Astrocyte (in vitro differentiated cells and primary cell): ENCODE results near the gene PDS5B. TPM values are rescaled to one million over a fixed set of nuclear protein-coding genes. Genes with fewer than 3 reads are reported as not detected.

Experiments used
- DNase-seq: peaks from one replicate; pipeline ENCODE4 v3.0.0-alpha.2; 2010; ENCODE audit warnings: low read depth
- FAIRE-seq: peaks from 2 replicates; lab custom pipeline; 2011; peaks lifted over from hg19 to GRCh38; lab: Jason Lieb, UNC
- H2AFZ ChIP-seq: 2 replicates; pipeline ENCODE4 v1.6.0; 2012; ENCODE audit warnings: low read depth, low read length, inconsistent platforms
- H3K27ac ChIP-seq: 2 replicates; pipeline ENCODE4 v1.5.1; 2011; ENCODE audit warnings: low read depth, low read length, inconsistent platforms
- H3K27me3 ChIP-seq: 2 replicates; pipeline ENCODE4 v1.6.0; 2011; ENCODE audit warnings: low read length, inconsistent platforms; ENCODE audit not compliant: insufficient read depth
- H3K36me3 ChIP-seq: 2 replicates; pipeline ENCODE4 v1.5.1; 2011; ENCODE audit warnings: low read length, inconsistent platforms; ENCODE audit not compliant: insufficient read depth
- H3K4me1 ChIP-seq: 2 replicates; pipeline ENCODE4 v1.5.1; 2011; ENCODE audit warnings: low read length, inconsistent platforms; ENCODE audit not compliant: insufficient read depth
- H3K4me2 ChIP-seq: 2 replicates; pipeline ENCODE4 v1.6.0; 2012; ENCODE audit warnings: low read length, inconsistent platforms
- H3K4me3 ChIP-seq: 2 replicates; pipeline ENCODE4 v1.5.1; 2011; ENCODE audit warnings: low read depth, mild to moderate bottlenecking, low read length, inconsistent platforms; ENCODE audit not compliant: insufficient read depth
- H3K79me2 ChIP-seq: 2 replicates; pipeline ENCODE4 v1.6.0; 2012; ENCODE audit warnings: mild to moderate bottlenecking, low read length, inconsistent platforms; ENCODE audit not compliant: insufficient read depth
- H3K9ac ChIP-seq: 2 replicates; pipeline ENCODE4 v1.6.0; 2012; ENCODE audit warnings: mild to moderate bottlenecking, low read length, inconsistent platforms
- H3K9me3 ChIP-seq: 2 replicates; pipeline ENCODE4 v1.5.1; 2012; ENCODE audit warnings: low read depth, mild to moderate bottlenecking, low read length, inconsistent platforms; ENCODE audit not compliant: insufficient read depth
- H4K20me1 ChIP-seq: 2 replicates; pipeline ENCODE4 v1.6.0; 2012; ENCODE audit warnings: low read length, inconsistent platforms; ENCODE audit not compliant: insufficient read depth
- H3K27ac Mint-ChIP-seq: one replicate; pipeline ENCODE4 v1.8.0; 2021; ENCODE audit warnings: mild to moderate bottlenecking, mixed read lengths; ENCODE audit not compliant: unreplicated experiment
- H3K27me3 Mint-ChIP-seq: one replicate; pipeline ENCODE4 v1.8.0; 2021; ENCODE audit warnings: low read depth, mixed read lengths; ENCODE audit not compliant: unreplicated experiment
- H3K36me3 Mint-ChIP-seq: one replicate; pipeline ENCODE4 v1.8.0; 2021; ENCODE audit warnings: low read depth, mixed read lengths; ENCODE audit not compliant: unreplicated experiment
- H3K4me1 Mint-ChIP-seq: one replicate; pipeline ENCODE4 v1.8.0; 2021; ENCODE audit warnings: low read depth, mixed read lengths; ENCODE audit not compliant: unreplicated experiment
- H3K4me3 Mint-ChIP-seq: one replicate; pipeline ENCODE4 v1.8.0; 2021; ENCODE audit warnings: mild to moderate bottlenecking, moderate library complexity, mixed read lengths; ENCODE audit not compliant: unreplicated experiment
- H3K9me3 Mint-ChIP-seq: one replicate; pipeline ENCODE4 v1.8.0; 2021; ENCODE audit warnings: mild to moderate bottlenecking, mixed read lengths; ENCODE audit not compliant: unreplicated experiment
- CTCF ChIP-seq: IDR thresholded peaks from 2 replicates; pipeline ENCODE4 v1.5.1; 2011; ENCODE audit warnings: low read depth, mild to moderate bottlenecking, inconsistent platforms, low read length, moderate library complexity; ENCODE audit not compliant: insufficient read depth
- EZH2 ChIP-seq: IDR thresholded peaks from 2 replicates; pipeline ENCODE4 v1.6.1; 2012; ENCODE audit warnings: mild to moderate bottlenecking, low read length, inconsistent platforms; ENCODE audit not compliant: insufficient read depth
- total RNA-seq: library from RNA; stranded (reverse); gene quantifications from 2 replicates; pipeline ENCODE4 v1.2.1, GENCODE V29; 2021

Gene PDS5B
- total RNA-seq, 1 donor from 2014 or later, result 43.1 TPM

- Histone ChIP-seq H3K4me1 (peaks cover 7% of the 10 kb centered on the region), H3K4me3 (peak overlapping the region; percentile 36), H3K4me2 (peak overlapping the region; percentile 92), H3K79me2 (peaks cover 73% of the 10 kb centered on the region), H2AFZ (no peak overlapping the region), H3K36me3 (no peaks in the 10 kb centered on the region), H3K9me3 (no peaks in the 10 kb centered on the region), H3K27me3 (no peaks in the 10 kb centered on the region), H3K27ac (no peak overlapping the region), H3K9ac (peak overlapping the region; percentile 90), H4K20me1 (peaks cover 58% of the 10 kb centered on the region)
- Mint-ChIP-seq H3K27ac (peak overlapping the region; percentile 34), H3K36me3 (no peaks in the 10 kb centered on the region), H3K4me3 (peak overlapping the region; percentile 92), H3K4me1 (peaks cover 28% of the 10 kb centered on the region), H3K9me3 (no peaks in the 10 kb centered on the region), H3K27me3 (no peaks in the 10 kb centered on the region)
- peak; percentile 8 for DNase-seq
- TF ChIP-seq EZH2, result no peak
- peak; percentile 5 for FAIRE-seq
Observed at GRCh38 chr13:32589471-32589870, 3.2 kb downstream of the PDS5B start.

- H3K36me3 Mint-ChIP-seq, result no peaks in the 10 kb centered on the region
- Histone ChIP-seq H3K4me1 (peaks cover 7% of the 10 kb centered on the region), H3K9me3 (no peaks in the 10 kb centered on the region), H2AFZ (no peak overlapping the region), H3K27ac (no peak overlapping the region), H3K79me2 (peaks cover 81% of the 10 kb centered on the region), H4K20me1 (peaks cover 64% of the 10 kb centered on the region), H3K9ac (no peak overlapping the region), H3K4me3 (no peak overlapping the region), H3K27me3 (no peaks in the 10 kb centered on the region), H3K36me3 (no peaks in the 10 kb centered on the region), H3K4me2 (no peak overlapping the region)
- H3K27me3 Mint-ChIP-seq, result no peaks in the 10 kb centered on the region
- no peak overlapping the region for H3K27ac Mint-ChIP-seq
- no peak overlapping the region for H3K4me3 Mint-ChIP-seq
- H3K4me1 Mint-ChIP-seq, result peaks cover 31% of the 10 kb centered on the region
- no peak for FAIRE-seq
- DNase-seq, result no peak
- H3K9me3 Mint-ChIP-seq, result no peaks in the 10 kb centered on the region
- no peak for TF ChIP-seq EZH2
- no peak for TF ChIP-seq CTCF
Observed at GRCh38 chr13:32590266-32590665, 4.0 kb downstream of the PDS5B start.

- H3K4me3 Mint-ChIP-seq, result no peak overlapping the region
- no peaks in the 10 kb centered on the region for H3K36me3 ChIP-seq
Observed at GRCh38 chr13:32592082-32592481, 5.8 kb downstream of the PDS5B start.

More at GRCh38 chr13:32592082-32592481, 5.8 kb downstream of the PDS5B start:
- H3K27me3 Mint-ChIP-seq, result no peaks in the 10 kb centered on the region
- no peaks in the 10 kb centered on the region for H3K36me3 Mint-ChIP-seq
- Histone ChIP-seq H3K27me3 (no peaks in the 10 kb centered on the region), H3K4me3 (no peak overlapping the region), H3K9me3 (no peaks in the 10 kb centered on the region), H3K79me2 (peaks cover 98% of the 10 kb centered on the region), H3K4me1 (peaks cover 3% of the 10 kb centered on the region), H3K27ac (no peak overlapping the region), H2AFZ (no peak overlapping the region), H4K20me1 (peaks cover 81% of the 10 kb centered on the region), H3K4me2 (no peak overlapping the region), H3K9ac (no peak overlapping the region)
- H3K27ac Mint-ChIP-seq, result no peak overlapping the region
- DNase-seq (no peak), FAIRE-seq (no peak)
- H3K9me3 Mint-ChIP-seq, result no peaks in the 10 kb centered on the region
- TF ChIP-seq CTCF (no peak), EZH2 (no peak)
- peaks cover 26% of the 10 kb centered on the region for H3K4me1 Mint-ChIP-seq
